ENCODE data around the gene CABP7. TPM values are rescaled to one million over a fixed set of nuclear protein-coding genes. Genes with fewer than 3 reads are reported as not detected.

The CABP7 gene
- total and polyA plus RNA-seq, 10 donors: 0.04 to 0.37 (median 0.15) TPM; not detected in 5

DNA sequence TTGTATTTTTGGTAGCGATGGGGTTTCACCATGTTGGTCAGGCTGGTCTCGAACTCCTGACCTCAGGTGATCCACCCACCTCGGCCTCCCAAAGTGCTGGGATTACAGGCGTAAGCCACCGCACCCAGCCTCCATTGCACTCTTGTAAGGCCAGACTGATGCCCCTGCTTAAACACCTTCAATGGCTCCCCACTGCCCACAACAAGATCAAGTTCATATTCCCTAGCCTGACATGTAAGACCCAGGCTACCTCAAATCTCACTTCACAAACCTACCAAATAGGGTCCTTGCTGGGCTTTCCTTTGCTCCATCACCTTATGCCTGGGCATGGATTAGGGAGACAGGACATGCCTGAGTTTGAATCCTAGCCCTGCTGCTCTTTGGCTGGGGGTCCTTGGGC, 60.4 kb downstream of the CABP7 start:
- no peak for DNase-seq
- intact Hi-C loops (cut with DNase I; ENCODE audit: low total_unique reads): no loop called here
- no peaks in the 10 kb centered on the region for H3K27me3 ChIP-seq (replicated peaks in 1 of 7)
- H3K4me3 ChIP-seq: no peak overlapping the region
- peak overlapping the region in 4 of 8 donors; percentile 53 to 84 (median 66) for H3K27ac ChIP-seq
- no peaks in the 10 kb centered on the region for H3K36me3 ChIP-seq
- TF ChIP-seq POLR2A (IDR thresholded peaks at IDR 0.05) (no peak), POLR2AphosphoS5 (IDR thresholded peaks at IDR 0.05) (no peak)
- TF ChIP-seq, protein P1, sequence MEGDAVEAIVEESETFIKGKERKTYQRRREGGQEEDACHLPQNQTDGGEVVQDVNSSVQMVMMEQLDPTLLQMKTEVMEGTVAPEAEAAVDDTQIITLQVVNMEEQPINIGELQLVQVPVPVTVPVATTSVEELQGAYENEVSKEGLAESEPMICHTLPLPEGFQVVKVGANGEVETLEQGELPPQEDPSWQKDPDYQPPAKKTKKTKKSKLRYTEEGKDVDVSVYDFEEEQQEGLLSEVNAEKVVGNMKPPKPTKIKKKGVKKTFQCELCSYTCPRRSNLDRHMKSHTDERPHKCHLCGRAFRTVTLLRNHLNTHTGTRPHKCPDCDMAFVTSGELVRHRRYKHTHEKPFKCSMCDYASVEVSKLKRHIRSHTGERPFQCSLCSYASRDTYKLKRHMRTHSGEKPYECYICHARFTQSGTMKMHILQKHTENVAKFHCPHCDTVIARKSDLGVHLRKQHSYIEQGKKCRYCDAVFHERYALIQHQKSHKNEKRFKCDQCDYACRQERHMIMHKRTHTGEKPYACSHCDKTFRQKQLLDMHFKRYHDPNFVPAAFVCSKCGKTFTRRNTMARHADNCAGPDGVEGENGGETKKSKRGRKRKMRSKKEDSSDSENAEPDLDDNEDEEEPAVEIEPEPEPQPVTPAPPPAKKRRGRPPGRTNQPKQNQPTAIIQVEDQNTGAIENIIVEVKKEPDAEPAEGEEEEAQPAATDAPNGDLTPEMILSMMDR (IDR thresholded peaks at IDR 0.05 in 8 of 11, conservative IDR thresholded peaks at IDR 0.05 in 3 of 11): no peak
- H3K9me3 ChIP-seq: no peaks in the 10 kb centered on the region
- 94 to 100% (median 98%) methylated on average over 5 of the region's 5 CpGs for WGBS, 5 donors
- H3K4me1 ChIP-seq: peaks cover 10 to 62% (median 41%) of the 10 kb centered on the region in 6 donors

DNA sequence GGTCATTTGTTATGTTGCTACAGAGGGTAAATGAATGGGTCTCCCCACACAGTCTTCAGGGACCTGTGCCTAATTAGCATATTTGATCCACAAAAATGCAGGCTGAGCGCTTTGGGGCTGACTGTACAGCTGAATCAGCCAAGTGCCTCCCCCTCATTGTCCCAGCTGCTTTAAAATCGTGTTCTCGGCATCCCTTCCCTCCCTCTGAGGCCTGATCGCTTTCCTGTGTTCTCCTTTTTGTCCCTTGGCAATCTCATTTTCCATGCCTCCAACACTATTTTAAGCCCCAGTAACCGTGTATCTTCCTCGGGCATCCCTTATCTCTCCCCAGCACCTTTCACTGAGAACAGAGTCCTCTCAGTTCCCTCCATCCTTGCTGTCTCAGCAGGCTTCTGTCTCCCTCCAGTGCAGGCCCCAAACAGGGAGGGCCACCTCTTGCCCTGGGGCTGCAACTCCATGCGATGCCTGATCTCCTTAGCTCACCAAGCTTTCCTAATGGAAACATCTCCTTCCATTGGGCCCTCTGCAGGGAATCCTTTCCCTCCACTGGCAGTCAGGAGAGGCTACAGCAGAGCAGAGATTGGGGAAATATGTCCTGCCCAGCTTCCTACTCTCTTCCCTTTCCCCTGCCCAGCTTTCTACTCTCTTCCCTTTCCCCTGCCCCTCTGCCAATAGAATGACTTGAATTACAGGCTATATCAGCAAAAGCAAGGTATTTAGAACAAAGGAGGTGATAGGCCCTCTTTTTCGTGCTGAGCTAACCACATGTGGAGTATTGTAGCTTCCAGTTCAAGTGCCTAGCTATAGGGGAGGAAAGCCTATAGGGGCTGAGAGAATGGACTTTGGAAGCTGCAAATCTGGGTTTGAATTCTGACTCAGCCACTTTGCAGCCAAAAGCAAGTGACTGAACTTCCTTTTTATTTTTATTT, 61.2 kb downstream of the CABP7 start:
- TF ChIP-seq, protein P1 (IDR thresholded peaks at IDR 0.05 in 8 of 11, conservative IDR thresholded peaks at IDR 0.05 in 3 of 11): no peak
- no peak for TF ChIP-seq POLR2A (IDR thresholded peaks at IDR 0.05)
- peak in 1 of 3 donors; percentile 34 for TF ChIP-seq POLR2AphosphoS5 (IDR thresholded peaks at IDR 0.05)
- Histone ChIP-seq H3K4me1 (peaks cover 10 to 70% (median 48%) of the 10 kb centered on the region in 6 donors), H3K36me3 (no peaks in the 10 kb centered on the region), H3K4me3 (no peak overlapping the region), H3K9me3 (no peaks in the 10 kb centered on the region), H3K27ac (peak overlapping the region; percentile 27 to 84 (median 55)), H3K27me3 (replicated peaks in 1 of 7) (no peaks in the 10 kb centered on the region)
- no peak for DNase-seq
- intact Hi-C loops (cut with DNase I; ENCODE audit: low total_unique reads): no loop called here
- WGBS, 5 donors: 47 to 66% (median 64%) methylated on average over 8 of the region's 8 CpGs

Small RNAs within 50 kb of the gene (small RNA-seq; reads per million reads assigned to genes)
- gene AC004882.2: 0 reads per million in 4 donors
- 0 reads per million in 4 donors for gene RF00019

Other genes starting within 250 kb of the CABP7 start
- 1 to 10 TPM in 6 of 7 donors, under 1 TPM in 1; 0.60 to 1.7 (median 1.4) TPM for gene NEFH, start 239.8 kb upstream of the CABP7 start, total RNA-seq
- gene NEFH, start 239.8 kb upstream of the CABP7 start, polyA plus RNA-seq: 1 to 10 TPM in 1 of 3 donors, under 1 TPM in 2; 0.50 to 1.2 (median 0.70) TPM
- gene THOC5, start 166.2 kb upstream of the CABP7 start, total RNA-seq: 10 to 100 TPM; 30.8 to 55.5 (median 40.7) TPM
- gene THOC5, start 166.2 kb upstream of the CABP7 start, polyA plus RNA-seq: 10 to 100 TPM; 14.4 to 21.1 (median 18.1) TPM
- gene NIPSNAP1, start 138.9 kb upstream of the CABP7 start, total RNA-seq: 10 to 100 TPM; 15.5 to 28.0 (median 23.5) TPM
- 10 to 100 TPM; 18.6 to 27.7 (median 24.7) TPM for gene NIPSNAP1, start 138.9 kb upstream of the CABP7 start, polyA plus RNA-seq
- gene NF2, start 116.4 kb upstream of the CABP7 start, total RNA-seq: 10 to 100 TPM; 21.5 to 42.9 (median 32.6) TPM
- 1 to 10 TPM; 3.9 to 8.3 (median 4.4) TPM for gene NF2, start 116.4 kb upstream of the CABP7 start, polyA plus RNA-seq
- 10 to 100 TPM; 15.1 to 26.8 (median 18.7) TPM for gene ZMAT5, start 47.0 kb downstream of the CABP7 start, total RNA-seq
- gene ZMAT5, start 47.0 kb downstream of the CABP7 start, polyA plus RNA-seq: 10 to 100 TPM; 20.7 to 27.0 (median 23.4) TPM
- 10 to 100 TPM; 32.8 to 60.4 (median 52.0) TPM for gene UQCR10, start 47.4 kb downstream of the CABP7 start, total RNA-seq
- gene UQCR10, start 47.4 kb downstream of the CABP7 start, polyA plus RNA-seq: 100 to 1,000 TPM; 130 to 174 (median 149) TPM
- 10 to 100 TPM; 53.6 to 89.0 (median 68.6) TPM for gene ASCC2, start 118.3 kb downstream of the CABP7 start, total RNA-seq
- gene ASCC2, start 118.3 kb downstream of the CABP7 start, polyA plus RNA-seq: 10 to 100 TPM; 34.1 to 47.3 (median 43.0) TPM
- gene MTMR3, start 163.2 kb downstream of the CABP7 start, total RNA-seq: 100 to 1,000 TPM in 3 of 7 donors, 10 to 100 TPM in 4; 65.7 to 137 (median 87.9) TPM
- gene MTMR3, start 163.2 kb downstream of the CABP7 start, polyA plus RNA-seq: 10 to 100 TPM in 1 of 3 donors, 1 to 10 TPM in 2; 5.3 to 13.0 (median 6.7) TPM